SKM-1 (cell line): ENCODE measurements around the gene OR2A2.
"Not testable (repeated sequence)": the region's sequence is repeated elsewhere in the genome, so short reads cannot be mapped to it uniquely, and the experiment has no call there.

Experiments used
- DNase-seq: peaks from one replicate; lab custom pipeline; 2025; ENCODE audit not compliant: unreplicated experiment; lab: John Stamatoyannopoulos, UW

OR2A2 gene

GRCh38 chr7:144109283-144109682, at the start of gene OR2A2:
Gene OR2A2 (plus strand): TSS chr7:144109583. CDS start chr7:144109583, 0 bp downstream.
- no peak for DNase-seq

GRCh38 chr7:144063710-144064109, 45.7 kb upstream of the OR2A2 start:
- no peak for DNase-seq

GRCh38 chr7:144069511-144069910, 39.9 kb upstream of the OR2A2 start, which contains the start of gene OR2A25:
Gene OR2A25 (plus strand): TSS chr7:144069811. CDS start chr7:144074220, 4,409 bp downstream.
- no peak for DNase-seq

- DNase-seq, result no peak
These were observed 39.4 kb upstream of the OR2A2 start for GRCh38 chr7:144069953-144070352.

GRCh38 chr7:144074374-144074773, 35.0 kb upstream of the OR2A2 start:
- DNase-seq, result no peak

- no peak for DNase-seq
These were observed 23.4 kb upstream of the OR2A2 start, which contains the start of gene OR2A12 for GRCh38 chr7:144085978-144086377. Gene OR2A12 (plus strand): TSS chr7:144086278. CDS start chr7:144095108, 8,830 bp downstream.

- DNase-seq, result no peak
These were observed 22.7 kb upstream of the OR2A2 start for GRCh38 chr7:144086730-144087129.

- DNase-seq, result no peak
These were observed 22.2 kb upstream of the OR2A2 start for GRCh38 chr7:144087230-144087629.

GRCh38 chr7:144090667-144091066, 18.7 kb upstream of the OR2A2 start:
- no peak for DNase-seq

GRCh38 chr7:144098776-144099175, 10.6 kb upstream of the OR2A2 start:
- DNase-seq, result no peak

GRCh38 chr7:144100607-144101006, 8.8 kb upstream of the OR2A2 start:
- DNase-seq, result no peak

- DNase-seq, result no peak
These were observed 7.3 kb upstream of the OR2A2 start for GRCh38 chr7:144102041-144102440.

- no peak for DNase-seq
These were observed 4.2 kb upstream of the OR2A2 start for GRCh38 chr7:144105211-144105610.

- no peak for DNase-seq
These were observed 889 bp downstream of the OR2A2 start for GRCh38 chr7:144110272-144110671.

- DNase-seq, result no peak
These were observed 4.3 kb downstream of the OR2A2 start for GRCh38 chr7:144113651-144114050.

- DNase-seq, result no peak
These were observed 9.0 kb downstream of the OR2A2 start for GRCh38 chr7:144118341-144118740.

- no peak for DNase-seq
These were observed 13.5 kb downstream of the OR2A2 start, which contains the start of gene OR2A14 for GRCh38 chr7:144122876-144123275. Gene OR2A14 (plus strand): TSS chr7:144123176. CDS start chr7:144129113, 5,937 bp downstream.

- DNase-seq, result peak; percentile 52
These were observed 18.4 kb downstream of the OR2A2 start for GRCh38 chr7:144127714-144128334.

GRCh38 chr7:144129601-144130000, 20.2 kb downstream of the OR2A2 start:
- DNase-seq, result not testable (repeated sequence)

- no peak for DNase-seq
These were observed 21.3 kb downstream of the OR2A2 start for GRCh38 chr7:144130730-144131129.

- no peak for DNase-seq
These were observed 22.9 kb downstream of the OR2A2 start for GRCh38 chr7:144132262-144132661.

GRCh38 chr7:144133307-144133706, 23.9 kb downstream of the OR2A2 start:
- DNase-seq, result no peak

GRCh38 chr7:144134116-144134515, 24.7 kb downstream of the OR2A2 start:
- no peak for DNase-seq
